Activated naive CD4-positive, alpha-beta T cell treated with anti-CD3 and anti-CD28 coated beads, Interleukin-2, amount 50 U/mL, for 16 hours (primary cell): ENCODE results near the gene FYCO1.
"Not testable (repeated sequence)": the region's sequence is repeated elsewhere in the genome, so short reads cannot be mapped to it uniquely, and the experiment has no call there.

Experiments used
- DNase-seq: peaks from one replicate; pipeline ENCODE4 v3.0.0-alpha.2; 2020

FYCO1 gene

GRCh38 chr3:45995236-45996192 is at the start of gene FYCO1:
TSS of gene FYCO1 (minus strand) at chr3:45995824. CDS start at chr3:45984910, 10,914 bp downstream.
- DNase-seq = peak; percentile 91

DNA sequence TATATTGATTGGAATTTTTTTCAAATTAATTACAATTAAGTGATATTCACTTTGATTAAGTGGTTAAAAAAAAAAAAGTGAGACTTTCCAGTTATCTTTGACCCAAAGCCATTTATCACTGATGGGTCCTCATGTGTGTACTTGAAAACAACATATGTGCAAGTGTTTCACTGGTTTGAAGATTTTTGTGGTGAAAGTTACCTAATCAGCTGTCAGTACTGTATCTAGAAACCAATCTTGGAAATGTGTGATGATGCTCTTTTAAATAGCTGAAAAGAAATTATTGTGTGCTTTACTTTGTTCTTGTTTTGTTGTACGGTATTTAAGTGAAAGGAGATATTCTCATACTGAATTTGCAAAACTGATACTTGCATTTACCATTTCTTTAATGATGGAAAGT is 43.3 kb upstream of the FYCO1 start:
- no peak for DNase-seq

- not testable (repeated sequence) for DNase-seq
Observed at GRCh38 chr3:46038071-46038470, 42.4 kb upstream of the FYCO1 start.

- DNase-seq = no peak
Observed at GRCh38 chr3:46036191-46036590, 40.6 kb upstream of the FYCO1 start.

GRCh38 chr3:46031747-46032146 is 36.1 kb upstream of the FYCO1 start:
- DNase-seq = no peak

- no peak for DNase-seq
Observed at GRCh38 chr3:46031269-46031668, 35.6 kb upstream of the FYCO1 start.

GRCh38 chr3:46030626-46031025 is 35.0 kb upstream of the FYCO1 start:
- no peak for DNase-seq

- DNase-seq = no peak
Observed at GRCh38 chr3:46029953-46030543, 34.4 kb upstream of the FYCO1 start.

DNA sequence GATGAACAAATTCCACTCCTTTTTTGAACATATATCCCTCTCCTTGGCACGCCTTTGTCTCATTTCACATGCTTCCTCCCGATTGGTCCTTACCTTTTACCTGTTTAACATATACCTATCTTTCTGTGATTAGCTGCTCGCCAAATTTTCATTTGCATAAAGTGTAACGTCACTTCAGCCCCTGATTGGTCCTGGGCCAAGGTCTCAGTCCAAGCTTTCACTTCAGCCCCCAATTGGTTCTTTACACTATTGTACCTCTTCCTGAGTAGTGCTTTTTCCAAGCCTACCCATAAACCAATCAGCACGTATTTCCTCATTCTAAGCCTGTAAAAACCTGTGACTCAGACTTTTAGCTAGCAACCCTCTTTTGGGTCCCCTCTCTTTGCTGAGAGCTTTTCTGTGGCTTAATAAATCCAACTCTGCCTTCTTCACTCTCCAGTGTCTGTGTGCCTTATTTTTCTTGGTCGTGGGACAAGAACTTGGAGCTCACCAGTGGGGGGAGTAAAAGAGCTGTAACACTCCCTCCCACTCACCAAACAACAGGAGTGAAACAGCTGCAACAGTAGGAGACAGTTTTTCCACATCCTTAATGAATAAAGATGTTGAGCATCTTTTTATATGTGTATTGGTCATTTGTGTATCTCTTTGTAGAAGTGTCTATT is 32.2 kb upstream of the FYCO1 start:
- no peak for DNase-seq

GRCh38 chr3:46027021-46027705 is 31.5 kb upstream of the FYCO1 start, which contains the start of gene XCR1:
TSS of gene XCR1 (minus strand) at chr3:46027483. CDS start at chr3:46021947, 5,536 bp downstream.
- DNase-seq = no peak

GRCh38 chr3:46025139-46025538 is 29.5 kb upstream of the FYCO1 start:
- no peak for DNase-seq

- DNase-seq = no peak
Observed at GRCh38 chr3:46024131-46024530, 28.5 kb upstream of the FYCO1 start.

DNA sequence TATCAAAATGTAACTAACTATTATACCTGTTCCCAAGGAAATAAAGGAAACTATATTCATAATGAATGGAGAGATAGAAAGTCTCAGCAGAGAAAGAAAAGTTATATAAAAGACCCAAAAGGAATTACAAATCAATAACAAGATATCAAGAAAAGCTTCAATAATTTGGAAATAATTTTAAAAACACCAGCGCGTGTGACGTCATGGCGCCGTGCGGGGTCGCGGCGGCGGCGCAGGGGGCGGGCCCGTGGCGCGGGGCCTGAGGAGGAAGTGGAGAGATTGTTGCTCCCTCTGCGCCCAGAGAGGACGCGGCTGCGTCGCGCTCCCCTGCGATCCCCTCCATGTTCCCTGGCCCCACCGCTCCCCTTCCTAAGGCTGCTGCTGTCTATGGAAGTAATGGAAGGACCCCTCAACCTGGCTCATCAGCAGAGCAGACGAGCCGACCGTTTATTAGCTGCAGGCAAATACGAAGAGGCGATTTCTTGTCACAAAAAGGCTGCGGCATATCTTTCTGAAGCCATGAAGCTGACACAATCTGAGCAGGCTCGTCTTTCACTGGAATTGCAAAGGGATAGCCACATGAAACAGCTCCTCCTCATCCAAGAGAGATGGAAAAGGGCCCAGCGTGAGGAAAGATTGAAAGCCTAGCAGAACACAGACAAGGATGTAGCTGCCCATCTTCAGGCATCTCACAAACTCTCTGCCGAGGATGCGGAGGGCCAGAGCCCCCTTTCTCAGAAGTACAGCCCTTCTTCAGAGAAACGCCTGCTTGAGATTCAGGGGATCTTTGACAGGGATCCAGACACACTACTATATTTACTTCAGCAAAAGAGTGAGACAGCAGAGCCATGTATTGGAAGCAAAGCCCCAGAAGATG is 27.5 kb upstream of the FYCO1 start:
- no peak for DNase-seq

- no peak for DNase-seq
Observed at GRCh38 chr3:46021516-46021915, 25.9 kb upstream of the FYCO1 start.

GRCh38 chr3:46020766-46021510 is 25.3 kb upstream of the FYCO1 start:
- DNase-seq = no peak

GRCh38 chr3:46019707-46020106 is 24.1 kb upstream of the FYCO1 start:
- no peak for DNase-seq

- DNase-seq = no peak
Observed at GRCh38 chr3:46017720-46018119, 22.1 kb upstream of the FYCO1 start.

- DNase-seq = no peak
Observed at GRCh38 chr3:46013316-46014094, 17.9 kb upstream of the FYCO1 start.

GRCh38 chr3:46012246-46012645 is 16.6 kb upstream of the FYCO1 start:
- DNase-seq = no peak

DNA sequence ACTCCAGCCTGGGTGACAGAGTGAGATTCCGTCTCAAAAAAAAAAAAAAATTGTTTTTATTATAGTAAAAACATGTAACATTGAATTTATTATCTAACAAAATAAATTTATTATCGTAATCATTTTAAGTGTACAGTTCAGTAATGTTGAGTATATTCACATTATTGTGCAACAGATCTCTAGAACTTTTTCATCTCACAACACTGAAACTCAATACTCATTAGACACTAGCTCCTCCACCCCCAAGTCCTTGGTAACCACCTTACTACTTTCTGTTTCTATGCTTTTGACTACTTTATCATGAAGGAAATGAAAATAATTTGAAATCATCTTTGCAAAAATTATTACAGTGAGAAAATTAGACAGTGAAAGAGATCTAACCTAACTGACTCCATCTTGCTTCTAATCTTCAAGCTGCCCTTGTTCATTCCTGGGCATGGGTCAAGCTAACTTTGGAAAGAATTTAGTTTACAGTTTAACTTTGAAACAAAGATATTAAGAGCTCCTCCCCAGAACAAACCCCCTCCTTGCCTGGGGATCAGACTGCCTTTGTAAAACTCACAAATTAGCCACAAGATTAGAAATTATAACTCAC is 15.0 kb upstream of the FYCO1 start:
- no peak for DNase-seq
